Measurements from ENCODE around the gene MKI67.

The MKI67 gene

DNA sequence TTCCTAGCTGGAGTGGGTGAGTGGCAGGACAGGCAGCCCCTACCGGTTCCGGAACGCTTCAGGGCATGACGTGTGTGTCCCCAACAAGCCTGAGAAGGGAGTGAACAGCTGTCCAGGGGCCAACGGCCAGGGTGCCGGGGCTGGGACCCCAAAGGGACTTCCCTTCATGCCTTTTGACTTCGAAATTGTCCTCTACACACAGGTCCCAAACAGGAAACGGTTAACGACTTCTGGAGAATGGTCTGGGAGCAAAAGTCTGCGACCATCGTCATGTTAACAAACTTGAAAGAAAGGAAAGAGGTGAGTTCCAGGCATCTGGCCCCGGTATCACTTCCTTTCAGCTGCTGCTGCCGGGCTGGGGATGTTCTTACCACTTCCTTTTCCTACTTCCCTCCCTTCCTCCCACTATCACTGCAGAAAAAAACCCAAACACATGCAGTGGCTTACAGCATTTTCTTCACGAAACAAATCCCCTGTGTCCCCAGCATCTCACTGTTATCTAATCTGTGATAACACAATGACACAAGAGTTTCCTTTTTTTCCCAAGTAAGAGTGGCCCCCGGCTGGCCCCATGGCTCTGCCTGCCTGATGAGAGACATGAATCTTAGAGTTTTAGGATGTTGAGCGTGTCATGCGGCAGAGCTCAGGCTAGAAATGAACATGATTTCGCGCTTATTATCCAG lies 63.2 kb downstream of the MKI67 start:
- DNase-seq: no peak

DNA sequence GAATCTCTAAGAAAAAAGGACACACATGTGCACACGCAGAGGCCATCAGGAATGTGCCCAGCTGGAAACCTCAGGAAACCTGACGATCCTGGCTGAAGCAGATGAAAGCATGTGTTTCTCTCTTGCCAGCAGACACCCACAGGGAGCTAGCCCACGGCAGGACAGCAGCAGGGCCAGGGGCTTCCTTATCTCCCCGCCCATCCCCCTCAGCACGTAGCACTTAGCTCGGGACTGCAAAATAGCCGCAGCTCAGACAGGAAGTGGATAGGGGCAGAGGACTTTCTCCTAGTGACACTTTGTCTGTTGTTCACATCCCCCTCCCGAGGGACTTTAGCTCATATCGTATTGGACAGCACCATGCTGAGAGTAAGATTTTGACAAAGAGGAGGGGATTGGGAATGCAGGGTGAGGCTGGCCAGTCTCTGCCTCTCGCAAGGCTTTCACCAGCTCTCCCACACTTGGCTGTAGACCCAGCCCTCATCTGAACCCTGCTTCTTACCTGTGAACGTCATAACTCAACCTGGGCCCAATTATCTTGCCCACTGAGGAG lies 63.8 kb downstream of the MKI67 start:
- no peak for DNase-seq

DNA sequence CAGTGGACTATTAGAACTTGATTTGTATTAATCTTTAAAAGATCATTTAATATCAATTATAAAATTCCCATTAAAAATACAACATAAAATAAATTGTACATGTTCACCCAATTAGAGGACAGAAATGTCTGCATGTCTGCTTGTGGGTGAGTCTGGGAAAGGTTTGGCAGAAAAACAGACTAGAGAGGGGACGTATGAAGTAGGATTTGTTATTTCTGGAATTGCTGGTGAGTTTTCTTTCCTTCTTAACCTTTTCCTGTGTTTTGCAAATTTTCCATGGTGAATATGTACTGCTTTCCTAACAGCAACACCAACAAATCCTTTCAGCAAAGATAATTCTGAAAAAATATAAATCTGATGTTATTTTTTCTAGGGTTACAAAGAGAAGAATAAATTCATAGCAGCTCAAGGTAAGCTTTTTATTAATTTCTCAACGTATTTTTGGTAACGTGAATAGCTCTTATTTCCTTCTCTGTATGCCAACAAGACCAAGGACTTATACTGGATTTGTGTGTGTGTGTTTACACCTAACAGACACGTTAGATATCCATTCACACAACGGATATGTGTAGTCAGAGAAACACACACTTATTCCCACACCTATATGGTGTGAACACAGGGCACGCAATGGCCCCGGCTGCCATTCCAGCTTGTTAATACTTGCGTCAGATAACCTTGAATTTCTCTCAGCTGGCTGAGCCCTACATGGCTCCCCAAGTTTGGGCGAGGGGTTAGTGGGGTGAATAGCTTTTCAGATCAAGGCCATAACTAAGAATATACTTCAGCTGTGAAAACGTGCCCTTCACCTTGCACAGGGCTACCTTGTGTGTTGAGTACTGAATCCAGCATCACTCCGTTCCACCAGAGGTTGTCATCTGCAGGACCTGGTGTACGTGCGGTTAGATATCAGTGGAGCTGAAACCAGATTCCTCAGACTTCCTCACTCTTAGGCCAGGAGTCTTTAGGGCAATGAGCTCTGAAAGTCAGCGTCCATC lies 64.6 kb downstream of the MKI67 start:
- no peak for DNase-seq

GRCh38 chr10:128060341-128061250 lies 65.6 kb downstream of the MKI67 start:
- DNase-seq: no peak

GRCh38 chr10:128059982-128060293 lies 66.3 kb downstream of the MKI67 start:
- DNase-seq: no peak

DNA sequence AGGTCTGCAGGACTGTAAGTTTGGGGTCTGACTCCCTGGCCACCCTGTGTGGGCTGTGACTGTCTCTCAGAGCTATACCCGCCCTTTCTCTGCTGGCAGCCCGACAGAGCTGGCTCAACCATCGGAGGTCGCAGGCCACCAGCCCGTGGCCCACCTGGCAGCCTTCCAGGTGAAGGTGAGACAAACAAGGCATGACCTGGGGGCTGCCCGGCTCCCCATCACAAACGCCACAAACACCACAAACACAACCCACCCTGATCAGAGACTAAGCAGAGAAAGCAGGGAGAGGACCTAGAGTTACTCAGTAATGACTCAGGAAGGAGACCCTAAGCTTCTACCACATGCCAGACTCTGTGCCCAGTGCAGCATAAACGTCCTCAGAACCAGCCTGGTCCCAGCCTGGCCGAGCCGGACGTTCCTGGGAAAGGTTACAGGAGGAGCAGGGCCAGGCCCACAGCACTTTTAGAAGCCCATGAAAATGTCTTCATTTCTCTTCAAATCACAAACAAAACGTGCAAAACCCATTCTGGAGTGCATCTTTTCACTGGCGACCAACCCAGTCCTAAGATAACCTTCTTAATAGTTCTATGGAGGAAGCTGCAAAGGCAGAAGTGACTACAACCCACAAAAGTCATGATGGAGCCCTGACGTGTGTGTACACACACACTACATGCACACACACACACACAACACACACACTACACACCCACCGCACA lies 66.8 kb downstream of the MKI67 start:
- DNase-seq: no peak

DNA sequence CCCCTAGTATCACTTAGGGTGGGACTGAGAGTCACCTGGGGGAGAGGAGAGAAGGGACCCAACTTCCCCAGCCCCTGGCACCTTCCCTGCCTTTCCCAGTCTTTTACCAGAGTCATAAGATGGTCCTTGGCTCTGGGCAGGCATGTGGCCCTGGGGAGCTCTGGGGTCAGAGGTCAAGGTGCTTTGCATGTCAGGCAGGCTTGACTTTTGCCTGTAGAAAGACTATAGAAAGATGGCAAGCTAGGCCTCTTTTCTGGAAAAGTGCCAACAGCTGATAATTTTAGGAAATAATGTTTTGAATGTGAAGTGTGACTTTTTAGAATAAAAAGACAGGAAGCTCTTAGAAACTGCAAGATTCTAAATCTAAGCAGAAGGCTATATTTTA lies 67.5 kb downstream of the MKI67 start:
- DNase-seq: no peak

DNA sequence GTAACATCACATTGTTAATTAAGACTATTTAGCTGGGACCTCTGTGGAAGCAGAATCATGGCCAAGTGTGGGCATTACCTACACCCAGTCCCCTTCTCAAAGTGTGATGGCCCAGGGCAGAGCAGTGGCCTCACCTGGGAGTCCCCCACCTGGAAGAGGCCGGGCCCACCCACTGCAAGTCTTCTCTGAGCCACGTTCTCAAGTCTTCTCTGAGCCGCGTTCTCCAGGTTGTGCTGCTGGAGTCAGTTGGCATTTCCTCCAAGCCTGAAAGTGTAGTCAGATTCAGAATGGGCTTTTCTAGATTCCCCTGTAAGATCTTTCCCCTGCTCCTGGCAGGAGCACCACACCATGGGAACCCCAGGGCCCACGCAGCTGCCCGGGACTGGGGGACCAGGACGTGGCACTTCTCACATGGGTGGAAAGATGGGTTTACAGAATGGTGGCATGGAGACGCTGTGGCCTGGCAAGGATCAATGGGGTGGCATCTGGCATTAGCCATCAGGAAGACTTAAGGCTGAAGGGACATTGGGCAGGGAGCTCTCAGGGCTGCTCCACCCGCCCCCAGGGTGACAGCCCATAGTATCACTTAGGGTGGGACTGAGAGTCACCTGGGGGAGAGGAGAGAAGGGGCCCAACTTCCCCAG lies 68.0 kb downstream of the MKI67 start:
- DNase-seq: no peak

- DNase-seq: no peak
Measured at GRCh38 chr10:128056303-128057050, 69.7 kb downstream of the MKI67 start.

GRCh38 chr10:128055061-128055868 lies 71.0 kb downstream of the MKI67 start:
- DNase-seq: no peak

DNA sequence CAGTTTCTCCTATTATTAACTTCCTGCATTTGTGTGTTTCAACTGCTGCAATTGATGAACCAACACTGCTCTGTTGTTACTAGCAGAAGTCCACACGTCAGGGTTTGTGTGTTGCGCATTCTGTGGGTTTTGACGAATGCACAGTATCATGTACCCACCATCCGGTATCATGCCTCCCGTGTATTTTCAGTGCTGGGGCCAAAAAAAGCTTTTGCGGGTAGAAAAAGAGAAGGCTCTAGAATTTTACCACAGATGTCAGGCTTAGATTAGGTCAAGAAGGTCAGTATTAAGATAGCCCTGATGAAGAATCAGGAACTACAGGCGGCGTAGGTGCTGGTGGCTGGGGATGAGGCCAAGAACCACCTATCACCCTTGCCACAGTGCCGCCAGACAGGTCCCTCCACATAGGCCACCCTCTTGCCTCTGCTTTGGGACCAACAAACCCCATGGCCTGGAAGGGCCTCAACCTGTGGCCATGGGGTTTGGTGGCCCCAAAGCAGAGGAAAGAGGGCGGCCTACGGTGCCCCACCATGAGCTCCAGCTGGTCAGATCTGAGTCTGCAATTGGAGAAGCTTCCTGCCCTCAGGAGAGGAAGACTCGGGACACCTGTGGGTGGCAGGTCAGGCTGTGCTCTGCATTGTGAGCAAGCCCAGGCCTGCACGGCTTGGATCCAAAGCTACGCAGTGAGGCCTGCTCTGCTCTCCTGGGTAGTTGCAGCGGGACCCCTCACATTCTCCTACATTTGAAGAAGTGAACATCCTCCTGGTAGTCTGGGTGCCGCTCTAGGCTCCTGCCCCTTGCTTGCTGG lies 71.9 kb downstream of the MKI67 start:
- DNase-seq: no peak

DNA sequence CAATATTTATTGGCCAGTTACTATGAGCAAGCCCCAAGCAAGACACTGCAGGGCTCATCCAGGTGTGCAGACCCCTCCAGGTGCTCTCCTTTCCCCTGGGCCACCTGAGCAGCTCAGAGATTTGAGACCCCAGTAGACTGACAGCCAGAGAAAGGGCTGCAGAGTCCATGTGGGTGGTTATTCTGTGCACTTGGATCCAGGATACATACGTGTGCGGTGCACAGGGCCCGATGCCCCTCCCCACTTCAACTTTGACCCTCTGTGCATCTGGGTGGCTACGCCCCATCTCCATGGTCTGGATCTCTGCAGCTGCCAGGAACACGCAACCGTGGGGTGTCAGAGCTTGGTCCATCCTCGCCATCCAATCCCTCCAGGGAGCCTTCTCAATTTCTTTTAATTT lies 72.9 kb downstream of the MKI67 start:
- DNase-seq: no peak

- DNase-seq: no peak
Measured at GRCh38 chr10:128052696-128053095, 73.5 kb downstream of the MKI67 start.

DNA sequence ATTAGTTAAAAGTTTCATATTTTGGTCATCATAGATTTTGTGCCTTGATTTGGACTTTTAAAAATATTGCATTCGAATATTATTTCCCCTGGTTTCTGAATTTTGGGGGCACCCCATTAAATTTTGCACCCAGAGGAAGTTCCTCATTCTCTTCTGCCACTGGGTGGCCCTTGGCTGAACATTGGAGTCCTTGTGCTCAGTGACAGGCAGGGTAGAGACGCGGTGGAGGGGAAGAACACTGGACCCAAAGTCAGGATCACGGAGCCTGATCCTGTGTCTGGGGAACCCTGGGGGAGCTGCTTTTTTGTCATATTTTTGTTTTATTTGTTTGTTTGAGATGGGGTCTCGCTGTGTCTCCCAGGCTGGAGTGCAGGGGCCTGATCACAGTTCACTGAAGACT lies 74.7 kb downstream of the MKI67 start:
- DNase-seq: no peak

GRCh38 chr10:128050936-128051335 lies 75.3 kb downstream of the MKI67 start:
- DNase-seq: no peak

GRCh38 chr10:128050121-128050516 lies 76.1 kb downstream of the MKI67 start:
- DNase-seq: no peak

- no peak for DNase-seq
Measured at GRCh38 chr10:128049226-128050120, 76.8 kb downstream of the MKI67 start.

DNA sequence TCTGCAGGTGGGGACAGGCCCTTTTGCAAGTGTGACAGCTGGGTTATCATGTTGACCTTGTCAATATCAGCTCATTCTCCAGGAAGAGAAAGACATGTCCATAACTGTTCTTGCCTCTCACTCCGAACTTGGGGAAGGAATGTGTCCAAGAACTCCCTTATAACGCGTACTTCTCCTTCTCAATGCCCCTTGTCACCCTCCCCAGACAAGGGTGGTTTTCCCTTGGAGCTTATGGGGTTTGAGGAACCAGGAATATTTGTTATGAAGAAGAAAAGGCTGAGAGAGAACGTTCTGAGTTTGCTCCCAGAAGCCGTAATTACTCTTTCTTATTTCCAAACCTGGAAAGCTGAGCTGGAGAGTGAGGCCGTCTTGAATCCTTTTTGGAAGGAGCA lies 77.4 kb downstream of the MKI67 start:
- no peak for DNase-seq

Data from cortex of kidney (tissue), 1 donor.